GM19025 (cell line): ENCODE results near the gene RPS6KA2.
"Not testable (repeated sequence)": the region's sequence is repeated elsewhere in the genome, so short reads cannot be mapped to it uniquely, and the experiment has no call there.

ENCODE experiments used
- ATAC-seq: cut with Tn5 transposase; IDR thresholded peaks from one replicate; pipeline ENCODE4 v1.9.1; 2021; ENCODE audit warnings: mild to moderate bottlenecking, low read depth, moderate library complexity; ENCODE audit not compliant: unreplicated experiment

Gene RPS6KA2

DNA sequence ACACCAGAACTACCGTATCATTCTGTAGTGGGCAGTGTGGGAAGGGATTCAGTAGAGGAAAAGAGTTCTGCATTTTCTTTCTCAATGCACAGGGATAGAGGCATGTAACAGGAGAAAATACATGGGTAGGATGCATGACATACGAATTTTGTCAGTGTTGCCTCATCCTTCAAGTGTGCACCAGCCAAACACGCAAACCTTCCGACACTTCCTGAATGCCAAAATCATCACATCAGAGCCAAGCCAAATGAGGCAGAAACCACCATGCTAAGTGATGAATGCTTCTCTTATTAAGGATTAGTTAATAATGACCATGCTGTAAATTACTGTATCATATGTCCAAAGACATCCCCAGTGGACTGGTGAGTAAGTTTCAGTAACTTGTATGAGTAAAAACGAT lies 67.8 kb downstream of the RPS6KA2 start:
- no peak for ATAC-seq

GRCh38 chr6:166558156-166559005 lies 68.7 kb downstream of the RPS6KA2 start:
- ATAC-seq = no peak

DNA sequence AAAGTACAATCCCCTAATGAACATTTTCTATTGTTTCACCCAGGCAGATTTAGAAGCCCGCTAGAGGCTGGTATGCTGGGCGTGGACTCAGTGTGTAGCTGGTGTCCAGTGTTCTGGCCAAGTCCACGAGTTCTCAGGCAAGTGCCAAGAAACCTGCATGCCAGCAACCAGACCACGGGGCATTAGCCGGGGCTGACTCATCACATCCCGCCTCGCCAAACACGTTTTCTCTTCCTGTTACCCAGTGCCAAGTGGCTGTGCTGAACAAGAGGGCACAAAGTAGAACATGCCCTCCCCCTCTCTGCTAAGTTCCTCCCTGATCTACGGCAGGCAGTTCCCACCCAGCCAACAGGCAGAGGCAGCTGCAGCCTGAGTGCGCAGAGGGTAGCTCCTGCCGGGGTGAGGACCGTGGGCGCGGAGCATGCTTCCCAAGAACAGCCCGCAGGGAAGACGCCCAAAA lies 70.2 kb downstream of the RPS6KA2 start:
- no peak for ATAC-seq

DNA sequence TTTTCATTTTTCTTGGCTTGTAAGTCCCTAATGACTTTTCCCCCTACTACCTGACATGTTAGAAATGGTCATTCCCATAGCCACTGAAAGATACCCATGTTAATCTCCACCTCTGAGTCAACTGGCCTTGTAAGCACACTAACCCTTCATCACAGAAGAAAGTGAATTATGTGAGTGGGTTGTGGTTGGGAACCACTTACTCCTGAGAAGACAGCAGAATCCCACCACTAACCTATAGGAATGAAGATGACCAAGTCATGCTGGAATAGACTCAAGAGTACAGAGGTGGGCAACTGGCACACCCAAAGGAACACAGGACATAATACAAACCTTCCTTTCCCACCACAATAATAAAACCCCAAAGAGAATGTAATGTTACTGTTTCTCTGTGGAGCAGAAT lies 70.7 kb downstream of the RPS6KA2 start:
- ATAC-seq = no peak

DNA sequence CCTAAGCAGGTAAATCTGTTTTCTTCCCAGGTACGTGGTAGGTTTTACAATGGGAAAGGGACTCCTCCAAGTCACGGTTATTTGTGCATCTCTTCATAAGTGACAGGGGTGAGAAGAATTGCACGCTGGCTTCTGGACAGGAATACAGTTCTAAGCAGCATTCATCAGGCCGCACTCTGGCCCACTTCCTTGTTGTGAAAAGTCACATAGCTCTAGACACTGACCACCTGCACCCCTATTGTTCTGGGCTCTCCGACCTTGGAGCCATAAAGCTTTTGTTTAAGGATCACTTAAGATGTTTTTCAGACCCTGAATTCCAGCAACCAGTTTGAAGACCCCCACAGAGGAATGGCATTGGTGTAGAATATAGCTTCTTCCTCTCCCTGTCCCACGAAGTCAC lies 72.0 kb downstream of the RPS6KA2 start:
- ATAC-seq = no peak

GRCh38 chr6:166554316-166554715 lies 72.7 kb downstream of the RPS6KA2 start:
- ATAC-seq = no peak

GRCh38 chr6:166553563-166554271 lies 73.3 kb downstream of the RPS6KA2 start:
- no peak for ATAC-seq

DNA sequence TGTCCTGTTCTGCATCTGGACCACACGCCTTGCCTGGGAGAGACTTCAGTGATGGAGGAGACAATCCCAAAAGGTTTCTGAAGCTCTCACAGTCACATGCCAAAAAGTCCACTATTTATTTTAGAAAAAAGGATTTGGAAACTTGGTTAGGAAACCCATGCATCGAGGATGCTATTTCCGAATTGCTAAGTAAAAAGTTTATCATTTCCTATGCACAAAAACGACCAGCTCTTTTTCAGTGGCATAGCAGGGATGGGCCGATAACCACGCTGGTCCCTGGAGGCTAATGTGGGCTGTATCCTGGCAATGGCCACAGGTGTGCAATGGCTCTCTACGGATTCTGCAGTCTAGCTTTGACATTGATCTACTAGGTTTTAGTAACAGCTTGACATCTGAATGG lies 74.5 kb downstream of the RPS6KA2 start:
- ATAC-seq = no peak

GRCh38 chr6:166551754-166552495 lies 75.1 kb downstream of the RPS6KA2 start:
- no peak for ATAC-seq

DNA sequence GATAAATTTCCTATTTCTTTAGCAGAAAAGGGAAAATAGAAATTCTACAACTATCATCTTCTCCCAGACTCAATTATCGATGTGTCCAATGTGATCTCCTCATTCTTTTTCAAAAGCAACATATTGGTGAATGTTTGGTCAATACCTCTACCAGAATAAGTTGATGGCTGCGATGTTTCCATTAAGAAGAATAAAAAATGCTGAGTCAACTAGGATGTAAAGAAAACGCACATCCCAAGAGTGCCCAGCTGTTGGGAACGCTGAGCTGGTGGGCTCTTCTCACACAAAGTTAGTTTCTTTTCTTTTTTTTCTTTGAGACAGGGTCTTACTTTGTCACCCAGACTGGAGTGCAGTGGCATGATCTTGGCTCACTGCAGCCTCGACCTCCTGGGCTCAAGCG lies 80.4 kb downstream of the RPS6KA2 start:
- ATAC-seq = no peak

- ATAC-seq = no peak
Observed at GRCh38 chr6:166545156-166546034, 81.7 kb downstream of the RPS6KA2 start.

DNA sequence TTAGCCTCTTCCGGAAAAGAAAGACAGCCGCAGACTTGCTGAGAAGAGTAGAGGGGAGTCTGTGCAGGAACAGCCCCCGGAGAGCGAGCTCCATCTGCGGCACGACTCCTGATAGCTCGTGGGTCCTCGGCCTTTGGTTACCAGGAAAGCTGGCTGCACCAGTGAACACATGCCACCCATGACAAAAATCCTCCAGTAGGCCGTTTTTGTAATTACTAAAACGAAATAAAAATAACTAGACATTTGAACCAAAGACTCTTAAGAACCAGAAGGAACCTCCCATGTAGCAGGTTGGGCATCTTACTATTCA lies 82.8 kb downstream of the RPS6KA2 start:
- no peak for ATAC-seq

GRCh38 chr6:166543603-166544295 lies 83.3 kb downstream of the RPS6KA2 start:
- no peak for ATAC-seq

GRCh38 chr6:166542580-166542912 lies 84.5 kb downstream of the RPS6KA2 start:
- no peak for ATAC-seq

DNA sequence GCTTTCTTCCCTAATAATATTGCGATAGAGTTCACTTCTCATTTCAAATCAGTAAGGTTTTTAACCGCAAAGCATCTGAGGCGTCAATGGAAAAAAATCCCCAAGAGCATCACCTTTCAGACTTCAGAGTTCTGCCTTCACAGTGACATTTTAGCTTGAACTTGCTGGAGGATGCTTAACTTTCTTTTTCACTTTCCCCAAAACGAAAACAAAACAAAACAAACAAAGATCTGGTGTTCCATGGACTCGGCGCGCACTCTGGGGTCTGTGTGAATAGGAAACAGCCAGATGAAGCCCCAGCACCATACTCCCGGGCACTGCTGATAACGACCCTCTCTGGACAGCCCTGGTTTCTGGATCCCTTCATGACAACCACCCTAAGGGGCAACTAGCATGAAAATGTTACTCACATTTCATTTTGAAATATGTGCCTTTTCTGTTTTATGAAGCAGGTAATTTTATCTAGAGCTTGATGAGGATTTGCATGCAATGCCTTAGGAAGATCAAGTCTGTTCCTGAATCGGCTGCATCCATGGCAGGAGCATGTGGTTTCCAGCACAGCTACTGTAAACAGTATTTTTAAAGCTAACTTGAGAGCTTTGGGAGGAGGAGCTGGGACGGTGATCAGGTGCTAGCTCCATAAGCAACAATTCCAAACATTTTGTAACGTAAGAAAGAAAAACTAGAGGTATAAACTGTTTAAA lies 85.0 kb downstream of the RPS6KA2 start:
- peak; percentile 29 for ATAC-seq

GRCh38 chr6:166541366-166541765 lies 85.7 kb downstream of the RPS6KA2 start:
- ATAC-seq = peak; percentile 41

DNA sequence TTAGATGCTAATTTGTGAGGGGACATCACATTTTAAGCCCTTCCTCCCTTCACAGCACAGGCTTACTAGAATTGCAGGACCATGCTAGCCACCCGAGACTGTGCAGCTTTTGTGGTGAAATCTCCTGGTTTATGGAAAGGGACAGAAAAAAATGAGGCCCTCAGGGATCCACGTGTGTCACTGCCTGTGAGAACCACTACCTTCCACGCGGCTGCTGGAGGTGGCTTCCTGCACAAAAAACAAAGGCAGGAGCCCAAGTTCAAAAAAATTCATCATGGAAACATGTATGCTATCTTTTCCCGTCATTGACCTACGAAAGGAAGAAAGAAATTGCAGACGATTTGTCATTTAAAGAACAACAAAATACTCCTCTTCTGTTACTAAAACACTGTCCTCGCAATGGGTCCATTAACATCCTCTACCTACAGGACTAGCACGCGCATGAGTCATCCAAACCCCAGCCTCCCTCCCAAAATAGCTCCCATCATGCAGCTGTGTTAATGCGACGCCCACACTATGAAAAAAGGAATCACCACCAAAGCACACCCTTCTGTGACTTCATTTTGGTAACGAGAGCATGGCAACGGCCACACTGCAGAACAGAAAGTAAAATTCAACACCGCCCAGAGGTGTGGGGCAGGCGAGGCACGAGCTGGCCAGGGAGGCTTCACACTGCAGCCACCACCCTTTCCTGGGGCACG lies 86.3 kb downstream of the RPS6KA2 start:
- ATAC-seq = peak; percentile 95

DNA sequence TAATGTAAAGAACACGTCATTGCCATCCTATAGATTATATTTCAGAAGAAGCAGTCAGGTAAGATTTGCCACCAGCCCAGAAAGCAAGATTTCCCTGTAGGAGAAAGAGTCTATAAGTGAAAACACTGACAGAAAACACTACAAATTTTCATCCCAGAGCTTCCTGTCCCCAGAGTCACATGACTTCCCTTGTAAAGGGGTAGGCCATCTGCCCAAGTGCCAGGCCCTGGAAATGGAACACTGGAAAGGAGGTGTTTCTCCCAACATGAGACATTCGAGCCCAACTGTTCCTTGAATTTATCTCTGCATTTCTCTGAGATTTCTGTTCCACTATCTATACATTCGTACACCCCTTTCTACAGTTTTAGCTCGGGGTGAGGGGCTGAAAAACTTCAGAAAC lies 87.5 kb downstream of the RPS6KA2 start:
- no peak for ATAC-seq

GRCh38 chr6:166539011-166539385 lies 88.1 kb downstream of the RPS6KA2 start:
- ATAC-seq = not testable (repeated sequence)
